HepG2 (cell line): ENCODE data around the gene FETUB. TPM values are rescaled to one million over a fixed set of nuclear protein-coding genes. Genes with fewer than 3 reads are reported as not detected.

Experiments used
- ATAC-seq: fragments of 200-7000 bp; cut with Tn5 transposase; 3 replicates; pipeline ENCODE4 v1.9.1; 2020; ENCODE audit warnings: mild to moderate bottlenecking, moderate library complexity
- BruUV-seq: library from RNA; stranded (reverse); fragments of 400-500 nt; replicated peaks from 2 replicates; lab custom pipeline; 2021; lab: Mats Ljungman, UMichigan
- CTCF ChIA-PET: fragments of 300-600 bp; formaldehyde crosslinking; extraction: SDS; loops from one replicate; lab custom pipeline; 2021; ENCODE audit warnings: low total read pairs, inconsistent platforms, low intra/inter-chr PET ratio; lab: Yijun Ruan, JAX
- POLR2A ChIA-PET: fragments of 350-600 bp; sonication (Branson Sonifier 250); formaldehyde crosslinking; loops from one replicate; lab custom pipeline; 2020; ENCODE audit warnings: antibody characterized with exemption, inconsistent platforms; lab: Yijun Ruan, JAX
- DNase-seq: peaks from one replicate; pipeline ENCODE4 v3.0.0-alpha.2; 2015; ENCODE audit warnings: low spot score
- FAIRE-seq: peaks from 3 replicates; lab custom pipeline; 2011; peaks lifted over from hg19 to GRCh38; lab: Jason Lieb, UNC
- H2AFZ ChIP-seq: one replicate; pipeline ENCODE4 v1.6.1; 2011; ENCODE audit warnings: low read length, inconsistent platforms
- H3K27ac ChIP-seq: fragments of 300-600 bp; 3 replicates; pipeline ENCODE4 v1.8.0; 2011; ENCODE audit warnings: mixed run types, mild to moderate bottlenecking, mixed read lengths, low read length, inconsistent platforms; ENCODE audit not compliant: insufficient read depth; ENCODE audit errors: extremely low read length
- H3K27me3 ChIP-seq, 2 experiments: fragments of 200-600 bp in 1 of 2; 2 replicates in 1 of 2; 3 replicates in 1 of 2; pipeline versions ENCODE4 v1.6.0 to v1.8.0; 2011; ENCODE audit warnings: low read length in 2 of 2, mild to moderate bottlenecking in 2 of 2, moderate library complexity in 2 of 2, inconsistent platforms in 1 of 2; ENCODE audit not compliant: insufficient read depth in 2 of 2, control insufficient read depth in 1 of 2
- H3K36me3 ChIP-seq, 2 experiments: fragments of 200-600 bp in 1 of 2; replicated peaks in 1 of 2; 2 replicates in 1 of 2; 3 replicates in 1 of 2; pipeline versions ENCODE4 v1.5.1 to v1.8.0; 2011; ENCODE audit warnings: low read length in 2 of 2, inconsistent platforms in 1 of 2; ENCODE audit not compliant: insufficient read depth in 2 of 2, control insufficient read depth in 1 of 2
- H3K4me1 ChIP-seq: 2 replicates; pipeline ENCODE4 v1.5.1; 2012; ENCODE audit warnings: low read length, inconsistent platforms; ENCODE audit not compliant: insufficient read depth
- H3K4me2 ChIP-seq: 2 replicates; pipeline ENCODE4 v1.6.0; 2011; ENCODE audit warnings: low read depth, low read length, inconsistent platforms
- H3K4me3 ChIP-seq, 3 experiments: fragments of 200-600 bp in 1 of 3; sonication (generic), shearing (Covaris generic) in 1 of 3; replicated peaks in 1 of 3; 2 replicates each; pipeline ENCODE4 v1.5.1; 2011 to 2016; ENCODE audit warnings: low read length in 3 of 3, inconsistent platforms in 2 of 3, low read depth in 2 of 3, mild to moderate bottlenecking in 2 of 3, control low read depth in 1 of 3, mixed read lengths in 1 of 3; ENCODE audit not compliant: insufficient read depth in 1 of 3
- H3K79me2 ChIP-seq: one replicate; pipeline ENCODE4 v1.6.1; 2011; ENCODE audit warnings: low read length, inconsistent platforms; ENCODE audit not compliant: insufficient read depth
- H3K9ac ChIP-seq: 2 replicates; pipeline ENCODE4 v1.6.0; 2011; ENCODE audit warnings: mild to moderate bottlenecking, low read depth, low read length, inconsistent platforms; ENCODE audit not compliant: insufficient read depth
- H3K9me3 ChIP-seq: 2 replicates; pipeline ENCODE4 v1.5.1; 2012; ENCODE audit warnings: mild to moderate bottlenecking, low read length
- H4K20me1 ChIP-seq: 2 replicates; pipeline ENCODE4 v1.6.0; 2011; ENCODE audit warnings: inconsistent platforms, mild to moderate bottlenecking, low read length, moderate library complexity; ENCODE audit not compliant: insufficient read depth
- E2F5 ChIP-seq: sonication (generic); formaldehyde crosslinking; conservative IDR thresholded peaks from 2 replicates; pipeline ENCODE4 v1.4.0; 2020; ENCODE audit warnings: missing genetic modification reagents
- HOXA7 ChIP-seq: sonication (generic); formaldehyde crosslinking; IDR thresholded peaks from 2 replicates; pipeline ENCODE4 v1.8.1; 2022; ENCODE audit warnings: mild to moderate bottlenecking, missing genetic modification reagents, moderate library complexity
- MBD4 ChIP-seq: IDR thresholded peaks from 2 replicates; pipeline ENCODE4 v1.6.1; 2012; ENCODE audit warnings: low read length, inconsistent platforms, borderline replicate concordance
- MTF2 ChIP-seq: sonication (generic); formaldehyde crosslinking; IDR thresholded peaks from 2 replicates; pipeline ENCODE4 v1.5.0; 2020; ENCODE audit warnings: missing genetic modification reagents, borderline replicate concordance
- SKI ChIP-seq: fragments of 450-650 bp; IDR thresholded peaks from one replicate; pipeline ENCODE4 v1.6.1; 2018; ENCODE audit warnings: mild to moderate bottlenecking; ENCODE audit not compliant: partially characterized antibody
- TCF7 ChIP-seq: sonication (generic); IDR thresholded peaks from 2 replicates; pipeline ENCODE4 v1.6.1; 2016; ENCODE audit warnings: antibody characterized with exemption, low read depth
- ZC3H4 ChIP-seq: sonication (generic); formaldehyde crosslinking; IDR thresholded peaks from 2 replicates; pipeline ENCODE4 v1.4.0; 2020; ENCODE audit warnings: missing genetic modification reagents, borderline replicate concordance
- ZEB1 ChIP-seq: IDR thresholded peaks from 2 replicates; pipeline ENCODE4 v1.6.1; 2012; ENCODE audit warnings: mild to moderate bottlenecking, low read depth, inconsistent platforms; ENCODE audit not compliant: insufficient replicate concordance
- ZFP41 ChIP-seq: sonication (generic); formaldehyde crosslinking; IDR thresholded peaks from 2 replicates; pipeline ENCODE4 v1.4.0; 2020; ENCODE audit warnings: mild to moderate bottlenecking, missing genetic modification reagents, borderline replicate concordance
- ZNF205 ChIP-seq: IDR thresholded peaks from 2 replicates; pipeline ENCODE4 v1.6.1; 2018; ENCODE audit warnings: missing biosample characterization, missing genetic modification reagents
- ZNF264 ChIP-seq: sonication (generic); formaldehyde crosslinking; IDR thresholded peaks from 2 replicates; pipeline ENCODE4 v1.4.0; 2020; ENCODE audit warnings: missing genetic modification reagents
- ZNF7 ChIP-seq: IDR thresholded peaks from 2 replicates; pipeline ENCODE4 v1.6.1; 2016; ENCODE audit warnings: missing biosample characterization, missing genetic modification reagents
- ZNF704 ChIP-seq: sonication (generic); formaldehyde crosslinking; IDR thresholded peaks from 2 replicates; pipeline ENCODE4 v1.8.1; 2023; ENCODE audit warnings: mild to moderate bottlenecking, inconsistent platforms, moderate library complexity, missing genetic modification reagents, borderline replicate concordance
- ZNF776 ChIP-seq: sonication (generic); formaldehyde crosslinking; IDR thresholded peaks from 2 replicates; pipeline ENCODE4 v1.4.0; 2020; ENCODE audit warnings: mild to moderate bottlenecking, missing genetic modification reagents
- ZNF782 ChIP-seq: sonication (generic); formaldehyde crosslinking; IDR thresholded peaks from 2 replicates; pipeline ENCODE4 v1.4.0; 2020; ENCODE audit warnings: missing genetic modification reagents, mild to moderate bottlenecking, borderline replicate concordance
- ZNF790 ChIP-seq: sonication (generic); formaldehyde crosslinking; IDR thresholded peaks from 2 replicates; pipeline ENCODE4 v1.8.0; 2022; ENCODE audit warnings: missing genetic modification reagents, mild to moderate bottlenecking, borderline replicate concordance
- WGBS: methylation state at CpG from one replicate; pipeline ENCODE4 v1.1.6; 2017; ENCODE audit warnings: low lambda C conversion rate; 5-methylcytosine and 5-hydroxymethylcytosine counted together
- in situ Hi-C: cut with HindIII; loops from 2 replicates; pipeline ENCODE4 v1.10.0; 2017; ENCODE audit warnings: low pct_unique_long_range_greater_than_20kb; ENCODE audit not compliant: extremely low pct_ligation_motif_present
- intact Hi-C: fragments of 100-400 bp; cut with micrococcal nuclease; formaldehyde crosslinking; loops from one replicate; pipeline ENCODE4 v1.10.0; 2022; ENCODE audit not compliant: unreplicated experiment
- polyA plus RNA-seq, 8 experiments: library from polyadenylated mRNA; depleted of rRNA in 3 of 8; stranded (reverse) in 7 of 8; unstranded in 1 of 8; fragments of >200 nt; fragmentation: Illumina TruSeq in 4 of 8; extraction: Trizol in 4 of 8; gene quantifications; 2 replicates each; pipeline versions ENCODE4 v1.2.1 to v1.2.3, GENCODE V29; 2011 to 2016; ENCODE audit warnings: low read depth in 4 of 8, missing spikeins in 1 of 8, mixed read lengths in 1 of 8; ENCODE audit not compliant: insufficient read depth in 1 of 8
- total RNA-seq, 5 experiments: library from RNA; depleted of rRNA; stranded (reverse); fragments of >200 nt; fragmentation: Illumina TruSeq; extraction: Trizol; gene quantifications; 2 replicates each; pipeline ENCODE4 v1.2.3, GENCODE V29; 2016; ENCODE audit warnings: low read depth in 1 of 5
- TF ChIP-seq, protein P1 (sequence below), 2 experiments: fragments of 450-650 bp in 1 of 2; sonication (generic) in 1 of 2; formaldehyde crosslinking; IDR thresholded peaks; 2 replicates each; pipeline versions ENCODE4 v1.5.0 to v1.8.0; 2020 to 2022; ENCODE audit warnings: mild to moderate bottlenecking in 1 of 2, missing genetic modification reagents in 1 of 2
- TF ChIP-seq, protein P2 (sequence below): sonication (generic); formaldehyde crosslinking; IDR thresholded peaks from 2 replicates; pipeline ENCODE4 v1.4.0; 2020; ENCODE audit warnings: mild to moderate bottlenecking, missing genetic modification reagents

The FETUB gene
- total and polyA plus RNA-seq, 2 of the 13 experiments (the other 11 are each of a cell fraction or from before 2014, with no cell fraction given), result 2.1 to 4.4 TPM

- TF ChIP-seq HOXA7 (CRISPR knock-in tag) (no peak), ZEB1 (no peak)
- TF ChIP-seq, all 625 proteins: peak for 0
Measured at GRCh38 chr3:186696522-186696921, 56.3 kb downstream of the FETUB start (continued).

DNA sequence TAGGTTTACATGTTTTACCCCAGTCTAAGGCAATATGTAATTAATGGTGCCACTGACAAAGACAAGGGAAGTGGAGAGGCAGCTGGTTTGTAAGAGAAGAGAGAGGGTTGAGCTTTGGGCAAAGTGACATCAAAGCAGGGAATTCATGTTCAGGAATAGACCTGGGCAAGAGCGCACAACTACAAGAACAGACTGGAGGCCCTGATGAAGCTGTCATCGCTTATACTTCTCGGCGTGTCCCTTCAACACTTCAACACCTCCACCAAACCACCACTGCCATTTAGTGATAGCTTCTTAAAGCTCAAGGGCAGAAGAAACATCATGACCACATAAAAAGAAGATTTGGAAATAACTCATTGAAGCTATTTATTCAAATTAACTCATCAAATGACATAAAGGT, 57.3 kb downstream of the FETUB start:
- Histone ChIP-seq H3K27me3 (peaks cover 0 to 6% of the 10 kb centered on the region in 2 experiments; a peak in 4 of 5 replicates), H3K27ac (no peak overlapping the region), H3K4me3 (no peak overlapping the region), H3K9me3 (no peaks in the 10 kb centered on the region), H3K9ac (no peak overlapping the region), H2AFZ (no peak overlapping the region), H3K36me3 (no peaks in the 10 kb centered on the region), H4K20me1 (no peaks in the 10 kb centered on the region), H3K4me1 (no peaks in the 10 kb centered on the region), H3K79me2 (no peaks in the 10 kb centered on the region), H3K4me2 (no peak overlapping the region)
- intact Hi-C loops (no loop called here), in situ Hi-C loops (no loop called here)
- ChIA-PET CTCF (no interaction called here), POLR2A (no interaction called here)
- ATAC-seq (no peak), DNase-seq (no peak), FAIRE-seq (no peak)
- no TSS peak for BruUV-seq
- 60% methylated on average over 4 of the region's 4 CpGs for WGBS
- TF ChIP-seq ZFP41 (CRISPR knock-in tag), result no peak
- no peak for TF ChIP-seq ZNF264
- TF ChIP-seq, protein P1, sequence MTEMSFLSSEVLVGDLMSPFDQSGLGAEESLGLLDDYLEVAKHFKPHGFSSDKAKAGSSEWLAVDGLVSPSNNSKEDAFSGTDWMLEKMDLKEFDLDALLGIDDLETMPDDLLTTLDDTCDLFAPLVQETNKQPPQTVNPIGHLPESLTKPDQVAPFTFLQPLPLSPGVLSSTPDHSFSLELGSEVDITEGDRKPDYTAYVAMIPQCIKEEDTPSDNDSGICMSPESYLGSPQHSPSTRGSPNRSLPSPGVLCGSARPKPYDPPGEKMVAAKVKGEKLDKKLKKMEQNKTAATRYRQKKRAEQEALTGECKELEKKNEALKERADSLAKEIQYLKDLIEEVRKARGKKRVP (CRISPR knock-in tag; IDR thresholded peaks at IDR 0.05), result no peak
- TF ChIP-seq ZNF782 (CRISPR knock-in tag), result no peak
- TF ChIP-seq, protein P2, sequence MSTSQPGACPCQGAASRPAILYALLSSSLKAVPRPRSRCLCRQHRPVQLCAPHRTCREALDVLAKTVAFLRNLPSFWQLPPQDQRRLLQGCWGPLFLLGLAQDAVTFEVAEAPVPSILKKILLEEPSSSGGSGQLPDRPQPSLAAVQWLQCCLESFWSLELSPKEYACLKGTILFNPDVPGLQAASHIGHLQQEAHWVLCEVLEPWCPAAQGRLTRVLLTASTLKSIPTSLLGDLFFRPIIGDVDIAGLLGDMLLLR, result no peak
- no peak for TF ChIP-seq SKI
- TF ChIP-seq TCF7, result no peak
- no peak for TF ChIP-seq ZNF7
- no peak for TF ChIP-seq ZNF704 (CRISPR knock-in tag)
- no peak for TF ChIP-seq ZNF776 (CRISPR knock-in tag)
- TF ChIP-seq MTF2 (CRISPR knock-in tag), result no peak
- TF ChIP-seq ZNF790, result no peak
- no peak for TF ChIP-seq ZC3H4 (CRISPR knock-in tag)
- no peak for TF ChIP-seq ZNF205 (CRISPR knock-in tag)
- TF ChIP-seq E2F5, result no peak
- TF ChIP-seq MBD4, result no peak
